Measurements from ENCODE around the gene CCL13.

Gene CCL13

GRCh38 chr17:34360601-34361270, 4.5 kb downstream of the CCL13 start:
- no peak for DNase-seq (ENCODE audit: low read depth)
- H3K4me3 ChIP-seq (ENCODE audit: control insufficient read depth, low read depth, low read length) = no peak overlapping the region
- TF ChIP-seq CTCF (conservative IDR thresholded peaks at IDR 0.05; ENCODE audit: control insufficient read depth, insufficient read depth, low read depth, low read length) = no peak

GRCh38 chr17:34361478-34362061, 5.3 kb downstream of the CCL13 start:
- no peak overlapping the region for H3K4me3 ChIP-seq (ENCODE audit: control insufficient read depth, low read depth, low read length)
- peak; percentile 100 for TF ChIP-seq CTCF (conservative IDR thresholded peaks at IDR 0.05; ENCODE audit: control insufficient read depth, insufficient read depth, low read depth, low read length)

GRCh38 chr17:34363183-34363661, 6.9 kb downstream of the CCL13 start, which contains the start of gene CCL1:
Gene CCL1, minus strand, starts transcription at chr17:34363233. Its CDS starts 72 bp downstream, at chr17:34363161.
- no peak within 1 kb of the TSS for H3K4me3 ChIP-seq (ENCODE audit: control insufficient read depth, low read depth, low read length)
- DNase-seq (ENCODE audit: low read depth) = no peak
- no peak for TF ChIP-seq CTCF (conservative IDR thresholded peaks at IDR 0.05; ENCODE audit: control insufficient read depth, insufficient read depth, low read depth, low read length)

More at GRCh38 chr17:34361478-34362061, 5.3 kb downstream of the CCL13 start:
- DNase-seq (ENCODE audit: low read depth) = peak; percentile 90

GRCh38 chr17:34364751-34365150, 8.5 kb downstream of the CCL13 start:
- no peak for TF ChIP-seq CTCF (conservative IDR thresholded peaks at IDR 0.05; ENCODE audit: control insufficient read depth, insufficient read depth, low read depth, low read length)
- no peak overlapping the region for H3K4me3 ChIP-seq (ENCODE audit: control insufficient read depth, low read depth, low read length)
- no peak for DNase-seq (ENCODE audit: low read depth)

GRCh38 chr17:34365340-34365739, 9.1 kb downstream of the CCL13 start:
- TF ChIP-seq CTCF (conservative IDR thresholded peaks at IDR 0.05; ENCODE audit: control insufficient read depth, insufficient read depth, low read depth, low read length) = no peak
- no peak for DNase-seq (ENCODE audit: low read depth)
- no peak overlapping the region for H3K4me3 ChIP-seq (ENCODE audit: control insufficient read depth, low read depth, low read length)

- no peak for TF ChIP-seq CTCF (conservative IDR thresholded peaks at IDR 0.05; ENCODE audit: control insufficient read depth, insufficient read depth, low read depth, low read length)
- no peak overlapping the region for H3K4me3 ChIP-seq (ENCODE audit: control insufficient read depth, low read depth, low read length)
- DNase-seq (ENCODE audit: low read depth) = no peak
These were observed 9.7 kb downstream of the CCL13 start for GRCh38 chr17:34366010-34366409.

Data from fibroblast of mammary gland (primary cell).